ENCODE data around the gene CCDC107.

CCDC107 gene

GRCh38 chr9:35683323-35683722 lies 25.2 kb downstream of the CCDC107 start:
- peaks cover 5% of the 10 kb centered on the region for H3K79me1 ChIP-seq (replicated peaks; ENCODE audit: low read length, poor library complexity, severe bottlenecking)
- H4K91ac ChIP-seq (ENCODE audit: low read length), result no peak overlapping the region
- no peak overlapping the region for H2BK120ac ChIP-seq (ENCODE audit: low read depth, low read length)
- H2BK5ac ChIP-seq (ENCODE audit: low read depth, low read length, poor library complexity, severe bottlenecking), result no peak overlapping the region
- DNase-seq, result no peak
- H3K4ac ChIP-seq (ENCODE audit: low read depth in 1 of 2, low read length in 2 of 2), result no peak overlapping the region
- no peak overlapping the region for H3K4me3 ChIP-seq (ENCODE audit: insufficient read depth in 1 of 2, low read depth in 1 of 2, low read length in 2 of 2)
- peaks cover 43% of the 10 kb centered on the region for H3K4me1 ChIP-seq (ENCODE audit: control insufficient read depth, insufficient read depth, low read depth, low read length)
- no peak overlapping the region for H4K8ac ChIP-seq (ENCODE audit: low read length)
- no peaks in the 10 kb centered on the region for H3K9me3 ChIP-seq (ENCODE audit: control insufficient read depth, low read length)
- no peak overlapping the region for H2AFZ ChIP-seq (ENCODE audit: low read depth, low read length)
- no peak overlapping the region for H3K18ac ChIP-seq (ENCODE audit: low read depth in 1 of 2, low read length in 2 of 2)
- peaks cover 70 to 71% of the 10 kb centered on the region in 2 experiments for H3K36me3 ChIP-seq (ENCODE audit: control insufficient read depth in 1 of 2, insufficient read depth in 2 of 2, low read depth in 1 of 2, low read length in 2 of 2)
- no peak overlapping the region for H2AK5ac ChIP-seq (ENCODE audit: low read length, severe bottlenecking)
- H2BK12ac ChIP-seq (ENCODE audit: low read length in 2 of 2), result no peak overlapping the region
- no peak overlapping the region for H2BK15ac ChIP-seq (ENCODE audit: low read depth, poor library complexity, severe bottlenecking)
- H3K14ac ChIP-seq (ENCODE audit: low read length in 2 of 2), result no peak overlapping the region
- H3K27me3 ChIP-seq (ENCODE audit: control insufficient read depth in 1 of 2, insufficient read depth in 1 of 2, low read length in 2 of 2), result no peaks in the 10 kb centered on the region
- H3K27ac ChIP-seq (ENCODE audit: low read length, poor library complexity, severe bottlenecking), result no peak overlapping the region
- H3K9ac ChIP-seq (ENCODE audit: low read length), result no peak overlapping the region
- H3K23ac ChIP-seq (ENCODE audit: low read length in 2 of 2), result no peak overlapping the region
- WGBS, result 90% methylated on average over 1 of the region's 2 CpGs
- H3K4me2 ChIP-seq (ENCODE audit: low read length, poor library complexity, severe bottlenecking), result no peak overlapping the region

GRCh38 chr9:35684921-35685320 lies 26.8 kb downstream of the CCDC107 start:
- H2AK5ac ChIP-seq (ENCODE audit: low read length, severe bottlenecking), result no peak overlapping the region
- peaks cover 71 to 72% of the 10 kb centered on the region in 2 experiments for H3K36me3 ChIP-seq (ENCODE audit: control insufficient read depth in 1 of 2, insufficient read depth in 2 of 2, low read depth in 1 of 2, low read length in 2 of 2)
- 96% methylated on average over 10 of the region's 10 CpGs for WGBS
- no peak overlapping the region for H3K14ac ChIP-seq (ENCODE audit: low read length in 2 of 2)
- H3K27me3 ChIP-seq (ENCODE audit: control insufficient read depth in 1 of 2, insufficient read depth in 1 of 2, low read length in 2 of 2), result no peaks in the 10 kb centered on the region
- H2BK15ac ChIP-seq (ENCODE audit: low read depth, poor library complexity, severe bottlenecking), result no peak overlapping the region
- no peak for DNase-seq
- H4K91ac ChIP-seq (ENCODE audit: low read length), result no peak overlapping the region
- no peak overlapping the region for H3K4ac ChIP-seq (ENCODE audit: low read depth in 1 of 2, low read length in 2 of 2)
- H2BK120ac ChIP-seq (ENCODE audit: low read depth, low read length), result no peak overlapping the region
- no peak overlapping the region for H3K9ac ChIP-seq (ENCODE audit: low read length)
- no peak overlapping the region for H4K8ac ChIP-seq (ENCODE audit: low read length)
- no peak overlapping the region for H2AFZ ChIP-seq (ENCODE audit: low read depth, low read length)
- peaks cover 5% of the 10 kb centered on the region for H3K79me1 ChIP-seq (replicated peaks; ENCODE audit: low read length, poor library complexity, severe bottlenecking)
- no peak overlapping the region for H3K27ac ChIP-seq (ENCODE audit: low read length, poor library complexity, severe bottlenecking)
- no peaks in the 10 kb centered on the region for H3K9me3 ChIP-seq (ENCODE audit: control insufficient read depth, low read length)
- H2BK12ac ChIP-seq (ENCODE audit: low read length in 2 of 2), result no peak overlapping the region
- no peak overlapping the region for H3K4me3 ChIP-seq (ENCODE audit: insufficient read depth in 1 of 2, low read depth in 1 of 2, low read length in 2 of 2)
- H3K4me1 ChIP-seq (ENCODE audit: control insufficient read depth, insufficient read depth, low read depth, low read length), result peaks cover 46% of the 10 kb centered on the region
- H3K23ac ChIP-seq (ENCODE audit: low read length in 2 of 2), result no peak overlapping the region
- H2BK5ac ChIP-seq (ENCODE audit: low read depth, low read length, poor library complexity, severe bottlenecking), result no peak overlapping the region
- no peak overlapping the region for H3K18ac ChIP-seq (ENCODE audit: low read depth in 1 of 2, low read length in 2 of 2)
- no peak overlapping the region for H3K4me2 ChIP-seq (ENCODE audit: low read length, poor library complexity, severe bottlenecking)

- Histone ChIP-seq H3K4me1 (ENCODE audit: control insufficient read depth, insufficient read depth, low read depth, low read length) (peaks cover 46% of the 10 kb centered on the region), H3K9me3 (ENCODE audit: control insufficient read depth, low read length) (no peaks in the 10 kb centered on the region), H3K4me3 (ENCODE audit: insufficient read depth in 1 of 2, low read depth in 1 of 2, low read length in 2 of 2) (no peak overlapping the region), H2AK5ac (ENCODE audit: low read length, severe bottlenecking) (no peak overlapping the region), H3K9ac (ENCODE audit: low read length) (no peak overlapping the region), H2BK12ac (ENCODE audit: low read length in 2 of 2) (no peak overlapping the region), H3K18ac (ENCODE audit: low read depth in 1 of 2, low read length in 2 of 2) (no peak overlapping the region), H2AFZ (ENCODE audit: low read depth, low read length) (no peak overlapping the region), H3K27ac (ENCODE audit: low read length, poor library complexity, severe bottlenecking) (no peak overlapping the region), H3K36me3 (ENCODE audit: control insufficient read depth in 1 of 2, insufficient read depth in 2 of 2, low read depth in 1 of 2, low read length in 2 of 2) (peaks cover 70 to 72% of the 10 kb centered on the region in 2 experiments), H2BK5ac (ENCODE audit: low read depth, low read length, poor library complexity, severe bottlenecking) (no peak overlapping the region), H2BK15ac (ENCODE audit: low read depth, poor library complexity, severe bottlenecking) (no peak overlapping the region), H3K27me3 (ENCODE audit: control insufficient read depth in 1 of 2, insufficient read depth in 1 of 2, low read length in 2 of 2) (no peaks in the 10 kb centered on the region), H3K4me2 (ENCODE audit: low read length, poor library complexity, severe bottlenecking) (no peak overlapping the region), H4K91ac (ENCODE audit: low read length) (no peak overlapping the region), H3K14ac (ENCODE audit: low read length in 2 of 2) (no peak overlapping the region), H3K23ac (ENCODE audit: low read length in 2 of 2) (no peak overlapping the region), H2BK120ac (ENCODE audit: low read depth, low read length) (no peak overlapping the region), H3K4ac (ENCODE audit: low read depth in 1 of 2, low read length in 2 of 2) (no peak overlapping the region), H3K79me1 (replicated peaks; ENCODE audit: low read length, poor library complexity, severe bottlenecking) (peaks cover 5% of the 10 kb centered on the region), H4K8ac (ENCODE audit: low read length) (no peak overlapping the region)
- WGBS, result 91% methylated on average over 12 of the region's 13 CpGs
- DNase-seq, result no peak
These were observed 27.4 kb downstream of the CCDC107 start for GRCh38 chr9:35685506-35685905.

- H2BK5ac ChIP-seq (ENCODE audit: low read depth, low read length, poor library complexity, severe bottlenecking), result no peak overlapping the region
- H3K79me1 ChIP-seq (replicated peaks; ENCODE audit: low read length, poor library complexity, severe bottlenecking), result peaks cover 5% of the 10 kb centered on the region
- 78% methylated on average over 10 of the region's 11 CpGs for WGBS
- H3K4me1 ChIP-seq (ENCODE audit: control insufficient read depth, insufficient read depth, low read depth, low read length), result peaks cover 49% of the 10 kb centered on the region
- H2AFZ ChIP-seq (ENCODE audit: low read depth, low read length), result no peak overlapping the region
- peaks cover 64 to 68% of the 10 kb centered on the region in 2 experiments for H3K36me3 ChIP-seq (ENCODE audit: control insufficient read depth in 1 of 2, insufficient read depth in 2 of 2, low read depth in 1 of 2, low read length in 2 of 2)
- H4K91ac ChIP-seq (ENCODE audit: low read length), result no peak overlapping the region
- H3K23ac ChIP-seq (ENCODE audit: low read length in 2 of 2), result no peak overlapping the region
- H2BK120ac ChIP-seq (ENCODE audit: low read depth, low read length), result no peak overlapping the region
- DNase-seq, result peak; percentile 40
- peak overlapping the region; percentile 92 for H3K9ac ChIP-seq (ENCODE audit: low read length)
- no peak overlapping the region for H3K4ac ChIP-seq (ENCODE audit: low read depth in 1 of 2, low read length in 2 of 2)
- H3K27me3 ChIP-seq (ENCODE audit: control insufficient read depth in 1 of 2, insufficient read depth in 1 of 2, low read length in 2 of 2), result no peaks in the 10 kb centered on the region
- H4K8ac ChIP-seq (ENCODE audit: low read length), result no peak overlapping the region
- no peak overlapping the region for H3K18ac ChIP-seq (ENCODE audit: low read depth in 1 of 2, low read length in 2 of 2)
- no peaks in the 10 kb centered on the region for H3K9me3 ChIP-seq (ENCODE audit: control insufficient read depth, low read length)
- no peak overlapping the region for H3K14ac ChIP-seq (ENCODE audit: low read length in 2 of 2)
- H3K4me2 ChIP-seq (ENCODE audit: low read length, poor library complexity, severe bottlenecking), result peak overlapping the region; percentile 82
- H3K4me3 ChIP-seq (ENCODE audit: insufficient read depth in 1 of 2, low read depth in 1 of 2, low read length in 2 of 2), result peak overlapping the region in 1 of 2 experiments; percentile 87
- no peak overlapping the region for H2AK5ac ChIP-seq (ENCODE audit: low read length, severe bottlenecking)
- H2BK15ac ChIP-seq (ENCODE audit: low read depth, poor library complexity, severe bottlenecking), result no peak overlapping the region
- peak overlapping the region in 1 of 2 experiments; percentile 4 for H2BK12ac ChIP-seq (ENCODE audit: low read length in 2 of 2)
- H3K27ac ChIP-seq (ENCODE audit: low read length, poor library complexity, severe bottlenecking), result no peak overlapping the region
These were observed 28.4 kb downstream of the CCDC107 start for GRCh38 chr9:35686222-35687203.

Data from mesenchymal stem cell (in vitro differentiated cells and primary cell).